K562 (cell line): ENCODE data around the gene DIPK1B. TPM values are rescaled to one million over a fixed set of nuclear protein-coding genes. Genes with fewer than 3 reads are reported as not detected.

Experiments
- ATF1 ChIP-seq, 2 experiments: fragments of 450-650 bp in 1 of 2; IDR thresholded peaks; 2 replicates each; pipeline ENCODE4 v1.6.1; 2016; ENCODE audit warnings: missing compliant biosample characterization in 1 of 2, missing genetic modification characterization in 1 of 2
- BRCA1 ChIP-seq, 2 experiments: fragments of 450-650 bp in 1 of 2; sonication (generic) in 1 of 2; formaldehyde crosslinking in 1 of 2; IDR thresholded peaks; 2 replicates each; pipeline versions ENCODE4 v1.5.0 to v1.6.1; 2017 to 2020; ENCODE audit warnings: mild to moderate bottlenecking in 1 of 2, missing genetic modification reagents in 1 of 2
- CSDE1 ChIP-seq, 2 experiments: fragments of 450-650 bp; IDR thresholded peaks; 2 replicates each; pipeline ENCODE4 v1.6.1; 2016; ENCODE audit warnings: mild to moderate bottlenecking in 1 of 2
- E2F5 ChIP-seq: sonication (generic); formaldehyde crosslinking; IDR thresholded peaks from 2 replicates; pipeline ENCODE4 v1.8.0; 2022; ENCODE audit warnings: mild to moderate bottlenecking, missing genetic modification reagents
- HNRNPK ChIP-seq: fragments of 200-400 bp; formaldehyde crosslinking; IDR thresholded peaks from one replicate; pipeline ENCODE4 v1.6.1; 2018; ENCODE audit warnings: mild to moderate bottlenecking, low read depth, low read length; ENCODE audit not compliant: poor library complexity, severe bottlenecking
- KDM1A ChIP-seq, 2 experiments: fragments of 450-650 bp; IDR thresholded peaks; 2 replicates each; pipeline ENCODE4 v1.6.1; 2016; ENCODE audit warnings: mild to moderate bottlenecking in 2 of 2
- MTA3 ChIP-seq: fragments of 450-650 bp; formaldehyde crosslinking; IDR thresholded peaks from 2 replicates; pipeline ENCODE4 v1.6.1; 2017; ENCODE audit warnings: mild to moderate bottlenecking, borderline replicate concordance
- POLR2H ChIP-seq: IDR thresholded peaks from 2 replicates; pipeline ENCODE4 v1.6.1; 2016; ENCODE audit warnings: missing genetic modification characterization, low read depth, mild to moderate bottlenecking, control low read depth, missing compliant biosample characterization, moderate library complexity
- SETDB1 ChIP-seq: IDR thresholded peaks from one replicate; pipeline ENCODE4 v1.6.1; 2012; ENCODE audit warnings: low read length, control low read depth, inconsistent platforms
- SIX5 ChIP-seq, 2 experiments: IDR thresholded peaks; 2 replicates each; pipeline ENCODE4 v1.6.1; 2011; ENCODE audit warnings: low read length in 2 of 2, borderline replicate concordance in 1 of 2, low read depth in 1 of 2, mild to moderate bottlenecking in 1 of 2, moderate library complexity in 1 of 2; ENCODE audit not compliant: insufficient read depth in 1 of 2
- TAF7 ChIP-seq: fragments of 450-650 bp; IDR thresholded peaks from 2 replicates; pipeline ENCODE4 v1.6.1; 2016; ENCODE audit warnings: missing genetic modification characterization, missing compliant biosample characterization
- TAL1 ChIP-seq: fragments of 450-650 bp; IDR thresholded peaks from 2 replicates; pipeline ENCODE4 v1.6.1; 2016; ENCODE audit warnings: mild to moderate bottlenecking
- YY1 ChIP-seq, 3 experiments: IDR thresholded peaks; 2 replicates each; pipeline ENCODE4 v1.6.1; 2011; ENCODE audit warnings: low read length in 2 of 3, mild to moderate bottlenecking in 2 of 3, moderate library complexity in 2 of 3, borderline replicate concordance in 1 of 3, control low read depth in 1 of 3, low read depth in 1 of 3; ENCODE audit not compliant: insufficient read depth in 3 of 3, insufficient replicate concordance in 2 of 3, control insufficient read depth in 1 of 3, insufficient read length in 1 of 3; ENCODE audit errors: extremely low read depth in 1 of 3
- ZNF133 ChIP-seq: fragments of 250-450 bp; sonication (Bioruptor Pico); IDR thresholded peaks from 2 replicates; pipeline ENCODE4 v1.4.0; 2020; ENCODE audit warnings: mild to moderate bottlenecking
- ZNF212 ChIP-seq: fragments of 450-650 bp; formaldehyde crosslinking; IDR thresholded peaks from 2 replicates; pipeline ENCODE4 v1.4.0; 2020; ENCODE audit warnings: mild to moderate bottlenecking
- ZNF785 ChIP-seq: fragments of 250-450 bp; sonication (Bioruptor Pico); IDR thresholded peaks from 2 replicates; pipeline ENCODE4 v1.4.0; 2020; ENCODE audit warnings: mild to moderate bottlenecking
- polyA plus RNA-seq, 8 experiments: library from polyadenylated mRNA; depleted of rRNA in 4 of 8; stranded (reverse) in 5 of 8; unstranded in 3 of 8; fragments of >200 nt; fragmentation: Nextera tagmentation in 2 of 8; fragmentation: Illumina TruSeq in 1 of 8; extraction: Ambion mirVana in 2 of 8; extraction: Trizol in 1 of 8; gene quantifications; 2 replicates each; pipeline versions ENCODE4 v1.2.1 to v1.2.3, GENCODE V29; 2011 to 2014; ENCODE audit warnings: inconsistent platforms in 1 of 8, missing spikeins in 1 of 8
- total RNA-seq, 7 experiments: library from RNA; depleted of rRNA in 6 of 7; stranded (reverse); fragments of >200 nt in 6 of 7; fragmentation: Illumina TruSeq in 2 of 7; extraction: Trizol in 2 of 7; gene quantifications; 2 replicates each; pipeline versions ENCODE4 v1.2.1 to v1.2.3, GENCODE V29; 2011 to 2021; ENCODE audit warnings: low replicate concordance in 1 of 7
- TF ChIP-seq, protein P1 (sequence below), 3 experiments: IDR thresholded peaks in 2 of 3; conservative IDR thresholded peaks in 1 of 3; 2 replicates each; pipeline ENCODE4 v1.5.1; 2011 to 2012; ENCODE audit warnings: low read length in 3 of 3, mild to moderate bottlenecking in 3 of 3, control low read depth in 2 of 3, improper control_type of control experiment in 1 of 3, inconsistent platforms in 1 of 3, low read depth in 1 of 3, mixed read lengths in 1 of 3, moderate library complexity in 1 of 3; ENCODE audit not compliant: insufficient read depth in 2 of 3
- TF ChIP-seq, protein P2 (sequence below): IDR thresholded peaks from 2 replicates; pipeline ENCODE4 v1.6.1; 2012; ENCODE audit warnings: low read depth, low read length, improper control_type of control experiment, borderline replicate concordance

DIPK1B gene
- total and polyA plus RNA-seq, 9 of the 15 experiments (the other 6 are each of a cell fraction or from before 2014, with no cell fraction given): 0.08 to 22.3 (median 5.9) TPM

GRCh38 chr9:136728080-136728547 lies 15.7 kb downstream of the DIPK1B start (continued):
- TF ChIP-seq SIX5 (IDR thresholded peaks at IDR 0.05; ENCODE audit: borderline replicate concordance in 1 of 2, insufficient read depth in 1 of 2, low read depth in 1 of 2, low read length in 2 of 2) (peak; percentile 23 to 26; a peak in 2 of 4 replicates), MTA3 (peak; percentile 100), POLR2H (tag) (peak; percentile 97), E2F5 (peak; percentile 48; the same call in 1 of the 2 replicates), ZNF133 (CRISPR knock-in tag) (no peak), CSDE1 (IDR thresholded peaks at IDR 0.05) (no peak; a peak in 1 of 4 replicates), ATF1 (CRISPR knock-in tag; IDR thresholded peaks at IDR 0.05) (peak; percentile 88), ATF1 (tag; IDR thresholded peaks at IDR 0.05) (peak; percentile 91), ZNF212 (0 out of 2 replicates have a peak, but pooled peaks have one; percentile 9), BRCA1 (IDR thresholded peaks at IDR 0.05) (no peak), BRCA1 (CRISPR knock-in tag; IDR thresholded peaks at IDR 0.05) (0 out of 2 replicates have a peak, but pooled peaks have one; percentile 73), SETDB1 (peak; percentile 44), KDM1A (IDR thresholded peaks at IDR 0.05) (no peak), TAL1 (no peak), TAF7 (tag) (peak; percentile 73; the same call in 1 of the 2 replicates), HNRNPK (peak; percentile 62), ZNF785 (CRISPR knock-in tag) (no peak), YY1 (IDR thresholded peaks at IDR 0.05; ENCODE audit: borderline replicate concordance in 1 of 3, control insufficient read depth in 1 of 3, extremely low read depth in 1 of 3, insufficient read depth in 3 of 3, insufficient read length in 1 of 3, insufficient replicate concordance in 2 of 3, low read depth in 1 of 3, low read length in 2 of 3) (peak in 2 of 3 experiments; percentile 80 to 84)
- TF ChIP-seq, protein P1, sequence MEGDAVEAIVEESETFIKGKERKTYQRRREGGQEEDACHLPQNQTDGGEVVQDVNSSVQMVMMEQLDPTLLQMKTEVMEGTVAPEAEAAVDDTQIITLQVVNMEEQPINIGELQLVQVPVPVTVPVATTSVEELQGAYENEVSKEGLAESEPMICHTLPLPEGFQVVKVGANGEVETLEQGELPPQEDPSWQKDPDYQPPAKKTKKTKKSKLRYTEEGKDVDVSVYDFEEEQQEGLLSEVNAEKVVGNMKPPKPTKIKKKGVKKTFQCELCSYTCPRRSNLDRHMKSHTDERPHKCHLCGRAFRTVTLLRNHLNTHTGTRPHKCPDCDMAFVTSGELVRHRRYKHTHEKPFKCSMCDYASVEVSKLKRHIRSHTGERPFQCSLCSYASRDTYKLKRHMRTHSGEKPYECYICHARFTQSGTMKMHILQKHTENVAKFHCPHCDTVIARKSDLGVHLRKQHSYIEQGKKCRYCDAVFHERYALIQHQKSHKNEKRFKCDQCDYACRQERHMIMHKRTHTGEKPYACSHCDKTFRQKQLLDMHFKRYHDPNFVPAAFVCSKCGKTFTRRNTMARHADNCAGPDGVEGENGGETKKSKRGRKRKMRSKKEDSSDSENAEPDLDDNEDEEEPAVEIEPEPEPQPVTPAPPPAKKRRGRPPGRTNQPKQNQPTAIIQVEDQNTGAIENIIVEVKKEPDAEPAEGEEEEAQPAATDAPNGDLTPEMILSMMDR (IDR thresholded peaks at IDR 0.05 in 2 of 3, conservative IDR thresholded peaks at IDR 0.05 in 1 of 3; ENCODE audit: insufficient read depth in 2 of 3, low read depth in 1 of 3, low read length in 3 of 3): peak; percentile 73 to 99 (median 99)
- TF ChIP-seq, protein P2, sequence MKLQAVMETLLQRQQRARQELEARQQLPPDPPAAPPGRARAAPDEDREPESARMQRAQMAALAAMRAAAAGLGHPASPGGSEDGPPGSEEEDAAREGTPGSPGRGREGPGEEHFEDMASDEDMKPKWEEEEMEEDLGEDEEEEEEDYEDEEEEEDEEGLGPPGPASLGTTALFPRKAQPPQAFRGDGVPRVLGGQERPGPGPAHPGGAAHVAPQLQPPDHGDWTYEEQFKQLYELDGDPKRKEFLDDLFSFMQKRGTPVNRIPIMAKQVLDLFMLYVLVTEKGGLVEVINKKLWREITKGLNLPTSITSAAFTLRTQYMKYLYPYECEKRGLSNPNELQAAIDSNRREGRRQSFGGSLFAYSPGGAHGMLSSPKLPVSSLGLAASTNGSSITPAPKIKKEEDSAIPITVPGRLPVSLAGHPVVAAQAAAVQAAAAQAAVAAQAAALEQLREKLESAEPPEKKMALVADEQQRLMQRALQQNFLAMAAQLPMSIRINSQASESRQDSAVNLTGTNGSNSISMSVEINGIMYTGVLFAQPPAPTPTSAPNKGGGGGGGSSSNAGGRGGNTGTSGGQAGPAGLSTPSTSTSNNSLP: 0 out of 2 replicates have a peak, but pooled peaks have one; percentile 40
